Right atrium auricular region (tissue), 2 donors: Measurements from ENCODE around the gene CEP41. TPM values are rescaled to one million over a fixed set of nuclear protein-coding genes. Genes with fewer than 3 reads are reported as not detected.
"Not testable (repeated sequence)": the region's sequence is repeated elsewhere in the genome, so short reads cannot be mapped to it uniquely, and the experiment has no call there.

ENCODE experiments used
- DNase-seq: peaks from one replicate; pipeline ENCODE4 v3.0.0-alpha.2; 2019; ENCODE audit warnings: low spot score
- H3K27ac ChIP-seq, 2 donors: fragments of 200-600 bp; sonication (generic); 1 replicate in 1 of 2; 2 replicates in 1 of 2; pipeline ENCODE4 v1.5.1; 2016 to 2019
- H3K27me3 ChIP-seq, 2 donors: fragments of 200-600 bp; sonication (generic); one replicate each; pipeline versions ENCODE4 v1.5.1 to v1.6.0; 2017 to 2019
- H3K36me3 ChIP-seq: fragments of 200-600 bp; sonication (generic); one replicate; pipeline ENCODE4 v1.5.1; 2016
- H3K4me1 ChIP-seq, 2 donors: fragments of 200-600 bp; sonication (generic); one replicate each; pipeline versions ENCODE4 v1.5.1 to v1.6.0; 2017 to 2019
- H3K4me3 ChIP-seq, 2 donors: fragments of 200-600 bp; sonication (generic); 1 replicate in 1 of 2; 2 replicates in 1 of 2; pipeline ENCODE4 v1.5.1; 2017 to 2019; ENCODE audit warnings: mild to moderate bottlenecking in 1 of 2, moderate library complexity in 1 of 2
- H3K9me3 ChIP-seq, 2 donors: fragments of 200-600 bp; sonication (generic); one replicate each; pipeline ENCODE4 v1.5.1; 2019
- total RNA-seq, 2 donors: library from RNA; depleted of rRNA; stranded (reverse); fragments of >200 nt; gene quantifications; one replicate each; pipeline ENCODE4 v1.1.0, GENCODE V29; 2016
- TF ChIP-seq, protein P1 (sequence below), 2 donors: fragments of 200-600 bp; sonication (generic); IDR thresholded peaks; one replicate each; pipeline ENCODE4 v1.5.1; 2019; ENCODE audit warnings: antibody characterized with exemption in 2 of 2

CEP41 gene
- total RNA-seq, 2 donors from 2014 or later = 1.5 to 5.5 TPM

- Histone ChIP-seq H3K4me3 (no peak overlapping the region), H3K9me3 (no peaks in the 10 kb centered on the region), H3K27ac (no peak overlapping the region), H3K4me1 (peaks cover 0 to 12% of the 10 kb centered on the region in 2 donors), H3K27me3 (no peaks in the 10 kb centered on the region), H3K36me3 (no peaks in the 10 kb centered on the region)
- TF ChIP-seq, protein P1, sequence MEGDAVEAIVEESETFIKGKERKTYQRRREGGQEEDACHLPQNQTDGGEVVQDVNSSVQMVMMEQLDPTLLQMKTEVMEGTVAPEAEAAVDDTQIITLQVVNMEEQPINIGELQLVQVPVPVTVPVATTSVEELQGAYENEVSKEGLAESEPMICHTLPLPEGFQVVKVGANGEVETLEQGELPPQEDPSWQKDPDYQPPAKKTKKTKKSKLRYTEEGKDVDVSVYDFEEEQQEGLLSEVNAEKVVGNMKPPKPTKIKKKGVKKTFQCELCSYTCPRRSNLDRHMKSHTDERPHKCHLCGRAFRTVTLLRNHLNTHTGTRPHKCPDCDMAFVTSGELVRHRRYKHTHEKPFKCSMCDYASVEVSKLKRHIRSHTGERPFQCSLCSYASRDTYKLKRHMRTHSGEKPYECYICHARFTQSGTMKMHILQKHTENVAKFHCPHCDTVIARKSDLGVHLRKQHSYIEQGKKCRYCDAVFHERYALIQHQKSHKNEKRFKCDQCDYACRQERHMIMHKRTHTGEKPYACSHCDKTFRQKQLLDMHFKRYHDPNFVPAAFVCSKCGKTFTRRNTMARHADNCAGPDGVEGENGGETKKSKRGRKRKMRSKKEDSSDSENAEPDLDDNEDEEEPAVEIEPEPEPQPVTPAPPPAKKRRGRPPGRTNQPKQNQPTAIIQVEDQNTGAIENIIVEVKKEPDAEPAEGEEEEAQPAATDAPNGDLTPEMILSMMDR (IDR thresholded peaks at IDR 0.05) = no peak
- no peak for DNase-seq
These were observed 61.8 kb downstream of the CEP41 start for GRCh38 chr7:130379019-130379418.

DNA sequence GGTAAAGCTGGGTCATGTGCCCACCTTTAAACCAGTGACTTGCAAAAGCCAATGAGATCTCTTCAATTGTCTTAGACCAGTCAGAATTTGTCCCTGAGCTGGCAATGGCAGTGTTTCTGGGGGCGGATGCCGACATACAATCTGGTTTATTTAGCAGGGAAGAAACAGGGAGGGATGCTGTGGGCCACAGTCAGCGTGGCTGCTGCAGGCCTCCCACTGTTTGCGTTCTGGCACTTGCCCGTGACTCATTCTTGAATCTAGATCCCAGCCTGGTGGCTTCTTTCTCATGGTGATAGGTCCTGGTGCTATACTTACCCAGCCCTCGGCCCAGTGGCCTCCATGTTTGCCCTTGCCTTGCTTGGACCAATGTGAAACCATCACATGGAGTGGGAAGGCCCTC lies 63.6 kb downstream of the CEP41 start:
- peaks cover 0 to 29% of the 10 kb centered on the region in 2 donors for H3K4me1 ChIP-seq
- TF ChIP-seq, protein P1 (IDR thresholded peaks at IDR 0.05) = no peak
- H3K9me3 ChIP-seq = no peaks in the 10 kb centered on the region
- no peak for DNase-seq
- no peaks in the 10 kb centered on the region for H3K36me3 ChIP-seq
- H3K27ac ChIP-seq = no peak overlapping the region
- H3K4me3 ChIP-seq = no peak overlapping the region
- H3K27me3 ChIP-seq = no peaks in the 10 kb centered on the region

GRCh38 chr7:130376461-130376860 lies 64.4 kb downstream of the CEP41 start:
- H3K4me3 ChIP-seq, H3K27me3 ChIP-seq, DNase-seq, H3K36me3 ChIP-seq, H3K9me3 ChIP-seq, H3K27ac ChIP-seq: not testable (repeated sequence)
- H3K4me1 ChIP-seq = peaks cover 0 to 29% of the 10 kb centered on the region in 2 donors

DNA sequence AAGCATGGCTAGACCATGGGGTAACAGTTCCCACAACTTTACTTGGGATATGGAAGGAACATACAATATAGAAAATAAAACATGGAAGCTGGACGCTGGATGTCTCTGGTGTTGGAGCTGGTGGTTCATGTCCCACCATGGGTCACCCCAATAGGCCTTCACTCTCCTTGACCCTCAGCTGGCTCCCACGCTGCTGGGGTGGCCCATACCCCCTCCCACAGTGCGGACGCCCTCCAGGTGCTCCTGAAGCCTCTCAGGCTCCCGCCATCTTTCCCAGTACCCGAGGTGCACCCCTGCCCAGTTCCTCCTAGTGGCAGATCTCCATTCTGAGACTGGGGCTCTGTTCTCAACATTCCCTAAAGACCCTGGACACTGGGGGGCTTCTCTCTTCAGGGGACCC lies 66.3 kb downstream of the CEP41 start:
- H3K4me3 ChIP-seq = no peak overlapping the region
- no peaks in the 10 kb centered on the region for H3K9me3 ChIP-seq
- peaks cover 0 to 30% of the 10 kb centered on the region in 2 donors for H3K4me1 ChIP-seq
- H3K27ac ChIP-seq = peak overlapping the region; percentile 71 to 78
- DNase-seq = no peak
- H3K36me3 ChIP-seq = no peaks in the 10 kb centered on the region
- TF ChIP-seq, protein P1 (IDR thresholded peaks at IDR 0.05) = no peak
- no peaks in the 10 kb centered on the region for H3K27me3 ChIP-seq

DNA sequence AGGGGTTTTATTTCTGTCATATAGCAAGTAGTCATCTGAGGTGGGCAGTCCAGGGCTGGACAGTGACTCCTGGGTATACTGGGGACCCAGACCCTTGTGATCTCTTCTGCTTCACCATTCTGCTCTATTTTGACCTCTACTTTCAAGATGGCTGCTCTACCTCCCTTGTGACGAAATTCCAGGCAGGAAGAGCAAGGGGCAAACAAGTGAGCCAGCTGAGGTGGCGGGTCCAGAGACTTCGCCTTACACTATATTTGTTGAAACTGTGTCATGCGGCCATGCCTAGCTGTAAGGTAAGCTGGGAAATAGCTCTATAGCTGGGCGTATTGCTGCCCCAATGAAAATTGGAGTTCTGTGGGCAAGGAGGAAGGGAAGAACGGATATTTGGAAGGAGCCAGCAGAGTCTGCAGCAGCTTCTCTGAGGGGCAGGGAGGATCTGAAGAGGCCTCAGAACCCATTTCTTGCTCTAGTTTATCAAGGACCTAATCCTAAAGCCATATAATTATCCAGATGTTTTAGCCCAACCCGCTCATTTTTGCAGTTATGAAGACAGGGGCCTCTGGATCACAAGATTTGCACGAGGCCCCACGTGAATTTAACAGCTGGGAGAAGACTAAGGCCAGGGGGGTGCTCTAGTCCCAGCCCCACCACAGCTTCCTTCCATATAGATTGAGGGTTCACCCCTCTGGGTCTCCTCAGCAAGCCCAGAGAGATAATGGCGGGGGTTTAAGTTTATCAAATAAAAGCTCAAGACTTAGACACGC lies 68.2 kb downstream of the CEP41 start:
- H3K4me3 ChIP-seq = no peak overlapping the region
- no peaks in the 10 kb centered on the region for H3K9me3 ChIP-seq
- peak overlapping the region; percentile 71 to 78 for H3K27ac ChIP-seq
- no peaks in the 10 kb centered on the region for H3K27me3 ChIP-seq
- DNase-seq = no peak
- peaks cover 0 to 39% of the 10 kb centered on the region in 2 donors for H3K4me1 ChIP-seq
- TF ChIP-seq, protein P1 (IDR thresholded peaks at IDR 0.05) = no peak
- H3K36me3 ChIP-seq = no peaks in the 10 kb centered on the region

DNA sequence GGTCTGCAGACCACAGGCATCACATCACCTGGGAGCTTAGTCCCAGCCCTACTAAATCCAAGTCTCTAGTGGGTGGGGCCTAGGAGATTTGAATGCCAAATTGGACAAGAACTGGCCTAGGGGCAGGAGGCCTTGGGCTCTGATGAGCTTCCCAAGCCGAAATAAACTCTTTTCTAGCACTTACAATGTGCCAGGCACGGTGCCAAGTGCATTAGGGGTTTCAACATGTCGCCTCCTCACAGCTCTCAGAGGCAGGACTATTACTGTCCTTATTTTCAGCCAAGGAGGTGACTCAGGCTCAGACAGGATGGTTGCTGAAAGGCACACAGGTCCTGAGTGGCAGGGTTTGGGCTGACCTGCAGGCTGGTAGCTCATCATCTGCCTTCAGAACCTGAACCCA lies 69.8 kb downstream of the CEP41 start:
- no peak overlapping the region for H3K4me3 ChIP-seq
- no peaks in the 10 kb centered on the region for H3K9me3 ChIP-seq
- no peaks in the 10 kb centered on the region for H3K27me3 ChIP-seq
- H3K27ac ChIP-seq = no peak overlapping the region
- H3K4me1 ChIP-seq = peaks cover 0 to 39% of the 10 kb centered on the region in 2 donors
- peak; percentile 80 for DNase-seq
- TF ChIP-seq, protein P1 (IDR thresholded peaks at IDR 0.05) = no peak
- no peaks in the 10 kb centered on the region for H3K36me3 ChIP-seq
